Stomach (tissue), 4 donors: ENCODE results near the gene THAP7.

Source experiments
- CTCF ChIP-seq, 7 experiments: fragments of 450-650 bp in 4 of 7; fragments of 200-600 bp in 3 of 7; sonication (generic) in 3 of 7; IDR thresholded peaks; one replicate each; pipeline ENCODE4 v1.5.1; 2016 to 2019; ENCODE audit warnings: antibody characterized with exemption in 7 of 7, control low read depth in 2 of 7, mild to moderate bottlenecking in 1 of 7
- POLR2A ChIP-seq, 4 donors: fragments of 450-650 bp; IDR thresholded peaks; one replicate each; pipeline ENCODE4 v1.6.1; 2016; ENCODE audit warnings: antibody characterized with exemption in 4 of 4, control low read depth in 2 of 4, mild to moderate bottlenecking in 1 of 4, moderate library complexity in 1 of 4
- POLR2AphosphoS5 ChIP-seq, 3 donors: sonication (generic); formaldehyde crosslinking; IDR thresholded peaks; one replicate each; pipeline ENCODE4 v1.6.1; 2016; ENCODE audit warnings: antibody characterized with exemption in 3 of 3

GRCh38 chr22:21044931-21045584, 43.1 kb upstream of the THAP7 start:
- TF ChIP-seq POLR2A (IDR thresholded peaks at IDR 0.05): no peak
- TF ChIP-seq POLR2AphosphoS5 (IDR thresholded peaks at IDR 0.05): no peak
- TF ChIP-seq CTCF (IDR thresholded peaks at IDR 0.05): no peak
